Neuronal stem cell (in vitro differentiated cells): ENCODE results near the gene PRRC2B.

Experiments
- DNase-seq: peaks from one replicate; pipeline ENCODE4 v3.0.0-alpha.2; 2013; ENCODE audit warnings: low spot score
- H2AFZ ChIP-seq: one replicate; pipeline ENCODE4 v1.6.1; 2013; ENCODE audit warnings: mild to moderate bottlenecking, low read length, inconsistent platforms
- H2AK5ac ChIP-seq: 2 replicates; pipeline ENCODE4 v1.6.1; 2013; ENCODE audit warnings: low read depth, mild to moderate bottlenecking, inconsistent platforms, low read length, moderate library complexity, mixed read lengths
- H2BK120ac ChIP-seq: 2 replicates; pipeline ENCODE4 v1.6.1; 2013; ENCODE audit warnings: low read depth, mild to moderate bottlenecking, inconsistent platforms, low read length, moderate library complexity, mixed read lengths
- H2BK12ac ChIP-seq: one replicate; pipeline ENCODE4 v1.6.1; 2013; ENCODE audit warnings: low read length, inconsistent platforms
- H2BK15ac ChIP-seq: 2 replicates; pipeline ENCODE4 v1.6.1; 2013; ENCODE audit warnings: mild to moderate bottlenecking, low read length, inconsistent platforms, mixed read lengths
- H2BK5ac ChIP-seq: one replicate; pipeline ENCODE4 v1.6.1; 2013; ENCODE audit warnings: inconsistent platforms, mild to moderate bottlenecking, low read length, moderate library complexity
- H3K14ac ChIP-seq: one replicate; pipeline ENCODE4 v1.6.1; 2013; ENCODE audit warnings: low read length, inconsistent platforms
- H3K18ac ChIP-seq: 2 replicates; pipeline ENCODE4 v1.6.1; 2013; ENCODE audit warnings: low read length, inconsistent platforms
- H3K23ac ChIP-seq: 2 replicates; pipeline ENCODE4 v1.6.1; 2013; ENCODE audit warnings: low read depth, mild to moderate bottlenecking, mixed read lengths, low read length, inconsistent platforms; ENCODE audit not compliant: poor library complexity
- H3K27ac ChIP-seq: replicated peaks from 3 replicates; pipeline ENCODE4 v1.5.1; 2013; ENCODE audit warnings: low read length, inconsistent platforms
- H3K27me3 ChIP-seq, 3 experiments: 2 replicates each; pipeline ENCODE4 v1.6.1; 2013; ENCODE audit warnings: low read length in 3 of 3, mild to moderate bottlenecking in 2 of 3, inconsistent platforms in 1 of 3, low read depth in 1 of 3, mixed read lengths in 1 of 3, moderate library complexity in 1 of 3; ENCODE audit not compliant: control insufficient read depth in 3 of 3, insufficient read depth in 3 of 3
- H3K36me3 ChIP-seq, 2 donors: replicated peaks in 1 of 2; 2 replicates each; pipeline ENCODE4 v1.6.1; 2013; ENCODE audit warnings: low read length in 2 of 2; ENCODE audit not compliant: control insufficient read depth in 2 of 2, insufficient read depth in 2 of 2
- H3K4ac ChIP-seq: 2 replicates; pipeline ENCODE4 v1.6.1; 2013; ENCODE audit warnings: inconsistent platforms, mild to moderate bottlenecking, low read length, moderate library complexity
- H3K4me1 ChIP-seq, 2 donors: 1 replicate in 1 of 2; 2 replicates in 1 of 2; pipeline ENCODE4 v1.6.1; 2013; ENCODE audit warnings: low read length in 2 of 2, low read depth in 1 of 2; ENCODE audit not compliant: control insufficient read depth in 2 of 2, insufficient read depth in 1 of 2
- H3K4me2 ChIP-seq: one replicate; pipeline ENCODE4 v1.6.1; 2013; ENCODE audit warnings: mild to moderate bottlenecking, low read length, inconsistent platforms; ENCODE audit not compliant: insufficient read depth, poor library complexity, severe bottlenecking
- H3K4me3 ChIP-seq, 2 donors: 2 replicates each; pipeline ENCODE4 v1.5.1; 2013; ENCODE audit warnings: low read length in 2 of 2, mild to moderate bottlenecking in 2 of 2, inconsistent platforms in 1 of 2, moderate library complexity in 1 of 2
- H3K79me1 ChIP-seq: one replicate; pipeline ENCODE4 v1.6.1; 2013; ENCODE audit warnings: low read depth, mild to moderate bottlenecking, inconsistent platforms, low read length, moderate library complexity
- H3K9ac ChIP-seq: one replicate; pipeline ENCODE4 v1.6.1; 2013; ENCODE audit warnings: mild to moderate bottlenecking, low read depth, low read length, inconsistent platforms; ENCODE audit not compliant: poor library complexity
- H3K9me3 ChIP-seq, 2 donors: replicated peaks in 1 of 2; 2 replicates each; pipeline versions ENCODE3 to v1.6.1; 2013; ENCODE audit warnings: low read length in 2 of 2, mild to moderate bottlenecking in 2 of 2, inconsistent platforms in 1 of 2, low read depth in 1 of 2, mixed read lengths in 1 of 2, moderate library complexity in 1 of 2; ENCODE audit not compliant: control insufficient read depth in 2 of 2, insufficient read depth in 1 of 2
- H4K8ac ChIP-seq: one replicate; pipeline ENCODE4 v1.6.1; 2013; ENCODE audit warnings: low read depth, mild to moderate bottlenecking, inconsistent platforms, low read length, moderate library complexity
- H4K91ac ChIP-seq: one replicate; pipeline ENCODE4 v1.6.1; 2013; ENCODE audit warnings: low read length, low read depth, mild to moderate bottlenecking, inconsistent platforms; ENCODE audit not compliant: poor library complexity
- WGBS, 2 donors: extraction: QIAGEN DNeasy Blood & Tissue Kit; methylation state at CpG; one replicate each; pipeline ENCODE4 v1.1.7; 2013; ENCODE audit warnings: missing lambda C conversion rate in 2 of 2, mixed read lengths in 1 of 2; ENCODE audit not compliant: insufficient read length in 2 of 2, insufficient replicate concordance in 1 of 2; ENCODE audit errors: extremely low coverage in 2 of 2; 5-methylcytosine and 5-hydroxymethylcytosine counted together

The PRRC2B gene

GRCh38 chr9:131398204-131398603, 4.3 kb downstream of the PRRC2B start:
- Histone ChIP-seq H4K8ac (no peak overlapping the region), H3K4me1 (peaks cover 26 to 55% of the 10 kb centered on the region in 2 donors), H3K27me3 (no peaks in the 10 kb centered on the region), H3K4me3 (no peak overlapping the region), H3K36me3 (peaks cover 6 to 45% of the 10 kb centered on the region in 2 donors), H3K9me3 (no peaks in the 10 kb centered on the region), H2BK5ac (no peak overlapping the region), H3K79me1 (no peaks in the 10 kb centered on the region), H2AFZ (no peak overlapping the region), H3K4me2 (no peak overlapping the region), H3K14ac (no peak overlapping the region), H3K18ac (no peak overlapping the region), H2BK12ac (no peak overlapping the region), H3K27ac (peak overlapping the region; percentile 25), H2BK120ac (no peak overlapping the region), H2BK15ac (no peak overlapping the region), H3K9ac (no peak overlapping the region), H3K23ac (no peak overlapping the region), H4K91ac (no peak overlapping the region), H2AK5ac (no peak overlapping the region), H3K4ac (no peak overlapping the region)
- DNase-seq: no peak
- no CpG with 5 or more reads among the region's 9 CpGs for WGBS, 2 donors

GRCh38 chr9:131399972-131400371, 6.1 kb downstream of the PRRC2B start:
- no peak overlapping the region for H2BK120ac ChIP-seq
- WGBS, 2 donors: no CpG with 5 or more reads among the region's 7 CpGs
- H3K9me3 ChIP-seq: no peaks in the 10 kb centered on the region
- H2BK5ac ChIP-seq: no peak overlapping the region
- no peak overlapping the region for H3K14ac ChIP-seq
- no peaks in the 10 kb centered on the region for H3K79me1 ChIP-seq
- H2AFZ ChIP-seq: no peak overlapping the region
- no peak overlapping the region for H3K4me3 ChIP-seq
- peaks cover 6 to 61% of the 10 kb centered on the region in 2 donors for H3K36me3 ChIP-seq
- H4K8ac ChIP-seq: no peak overlapping the region
- H3K4me1 ChIP-seq: peaks cover 30 to 69% of the 10 kb centered on the region in 2 donors
- H3K27ac ChIP-seq: no peak overlapping the region
- H2BK15ac ChIP-seq: no peak overlapping the region
- H3K23ac ChIP-seq: no peak overlapping the region
- H3K4ac ChIP-seq: no peak overlapping the region
- DNase-seq: no peak
- no peak overlapping the region for H3K18ac ChIP-seq
- H3K27me3 ChIP-seq: no peaks in the 10 kb centered on the region
- H4K91ac ChIP-seq: no peak overlapping the region
- no peak overlapping the region for H3K4me2 ChIP-seq
- H3K9ac ChIP-seq: no peak overlapping the region
- H2BK12ac ChIP-seq: no peak overlapping the region
- no peak overlapping the region for H2AK5ac ChIP-seq

- Histone ChIP-seq H4K8ac (no peak overlapping the region), H2BK12ac (no peak overlapping the region), H2BK120ac (no peak overlapping the region), H3K36me3 (peaks cover 6 to 67% of the 10 kb centered on the region in 2 donors), H3K4ac (no peak overlapping the region), H3K18ac (no peak overlapping the region), H3K27me3 (no peaks in the 10 kb centered on the region), H2AFZ (no peak overlapping the region), H3K23ac (no peak overlapping the region), H2BK15ac (no peak overlapping the region), H3K9ac (no peak overlapping the region), H3K79me1 (no peaks in the 10 kb centered on the region), H3K4me3 (no peak overlapping the region), H2BK5ac (no peak overlapping the region), H3K14ac (no peak overlapping the region), H2AK5ac (no peak overlapping the region), H3K27ac (no peak overlapping the region), H3K4me2 (no peak overlapping the region), H4K91ac (no peak overlapping the region), H3K9me3 (no peaks in the 10 kb centered on the region), H3K4me1 (peaks cover 34 to 71% of the 10 kb centered on the region in 2 donors)
- DNase-seq: no peak
- WGBS, 2 donors: no CpG with 5 or more reads among the region's 6 CpGs
Observed at GRCh38 chr9:131400627-131401026, 6.7 kb downstream of the PRRC2B start.

- Histone ChIP-seq H3K27ac (peak overlapping the region; percentile 38), H3K4me1 (peaks cover 40 to 73% of the 10 kb centered on the region in 2 donors)
Observed at GRCh38 chr9:131402073-131402472, 8.2 kb downstream of the PRRC2B start.

More at GRCh38 chr9:131402073-131402472, 8.2 kb downstream of the PRRC2B start:
- H2BK120ac ChIP-seq: no peak overlapping the region
- H3K4ac ChIP-seq: no peak overlapping the region
- DNase-seq: no peak
- no peak overlapping the region for H3K23ac ChIP-seq
- no peak overlapping the region for H2AK5ac ChIP-seq
- no peak overlapping the region for H3K14ac ChIP-seq
- no peak overlapping the region for H4K8ac ChIP-seq
- peaks cover 6 to 67% of the 10 kb centered on the region in 2 donors for H3K36me3 ChIP-seq
- no peak overlapping the region for H3K4me2 ChIP-seq
- H2BK15ac ChIP-seq: no peak overlapping the region
- H3K18ac ChIP-seq: no peak overlapping the region
- H3K9ac ChIP-seq: no peak overlapping the region
- WGBS, 2 donors: no CpG with 5 or more reads among the region's 6 CpGs
- H3K4me3 ChIP-seq: no peak overlapping the region
- H3K27me3 ChIP-seq: no peaks in the 10 kb centered on the region
- H2AFZ ChIP-seq: no peak overlapping the region
- H3K79me1 ChIP-seq: peaks cover 2% of the 10 kb centered on the region
- no peak overlapping the region for H2BK5ac ChIP-seq
- H2BK12ac ChIP-seq: no peak overlapping the region
- no peaks in the 10 kb centered on the region for H3K9me3 ChIP-seq
- no peak overlapping the region for H4K91ac ChIP-seq
